K562 (cell line): ENCODE data around the gene CSNK1G1. TPM values are rescaled to one million over a fixed set of nuclear protein-coding genes. Genes with fewer than 3 reads are reported as not detected.

Source experiments
- ATAC-seq: fragments of 200-7000 bp; cut with Tn5 transposase; 3 replicates; pipeline ENCODE4 v1.9.1; 2020; ENCODE audit warnings: moderate library complexity
- BruUV-seq: library from RNA; stranded (reverse); fragments of 400-500 nt; replicated peaks from 2 replicates; lab custom pipeline; 2021; lab: Mats Ljungman, UMichigan
- CTCF ChIA-PET: fragments of 300-600 bp; formaldehyde crosslinking; extraction: SDS; loops from one replicate; lab custom pipeline; 2021; ENCODE audit warnings: low intra/inter-chr PET ratio; lab: Yijun Ruan, JAX
- POLR2A ChIA-PET: fragments of 300-600, 350-650 bp; sonication (Branson Sonifier 250); formaldehyde crosslinking; extraction: SDS; loops from one replicate; lab custom pipeline; 2021; ENCODE audit warnings: antibody characterized with exemption, inconsistent platforms; lab: Yijun Ruan, JAX
- DNase-seq, 4 experiments: peaks; one replicate each; pipeline versions ENCODE4 v3.0.0 to v3.0.0-alpha.2; 2011 to 2018; ENCODE audit warnings: low spot score in 3 of 4, mixed read lengths in 3 of 4; ENCODE audit errors: extremely low read depth in 1 of 4
- FAIRE-seq: peaks from 2 replicates; lab custom pipeline; 2011; peaks lifted over from hg19 to GRCh38; lab: Jason Lieb, UNC
- H2AFZ ChIP-seq: 2 replicates; pipeline ENCODE4 v1.6.0; 2011; ENCODE audit warnings: low read depth, low read length, control low read depth, inconsistent platforms
- H3K27ac ChIP-seq: fragments of 200-600 bp; 3 replicates; pipeline ENCODE4 v1.8.0; 2011; ENCODE audit warnings: low read depth, mild to moderate bottlenecking, control low read depth, inconsistent platforms, low read length, moderate library complexity, mixed read lengths; ENCODE audit errors: extremely low read depth
- H3K27me3 ChIP-seq, 2 experiments: fragments of 300-600 bp in 1 of 2; 2 replicates in 1 of 2; 3 replicates in 1 of 2; pipeline versions ENCODE4 v1.6.0 to v1.8.0; 2011; ENCODE audit warnings: inconsistent platforms in 2 of 2, low read length in 2 of 2, mild to moderate bottlenecking in 1 of 2, mixed read lengths in 1 of 2, moderate library complexity in 1 of 2; ENCODE audit not compliant: control insufficient read depth in 2 of 2, insufficient read depth in 2 of 2
- H3K36me3 ChIP-seq: fragments of 300-600 bp; 3 replicates; pipeline ENCODE4 v1.8.0; 2011; ENCODE audit warnings: mild to moderate bottlenecking, low read length, inconsistent platforms; ENCODE audit not compliant: control insufficient read depth, insufficient read depth
- H3K4me1 ChIP-seq, 2 experiments: fragments of 200-600 bp in 1 of 2; replicated peaks in 1 of 2; 2 replicates in 1 of 2; 3 replicates in 1 of 2; pipeline versions ENCODE4 v1.5.1 to v1.8.0; 2011; ENCODE audit warnings: inconsistent platforms in 2 of 2, low read length in 2 of 2, mild to moderate bottlenecking in 1 of 2, mixed read lengths in 1 of 2, moderate library complexity in 1 of 2; ENCODE audit not compliant: control insufficient read depth in 2 of 2, insufficient read depth in 2 of 2
- H3K4me2 ChIP-seq: 2 replicates; pipeline ENCODE4 v1.6.1; 2011; ENCODE audit warnings: low read length, control low read depth, inconsistent platforms, mixed read lengths; ENCODE audit not compliant: insufficient read depth
- H3K4me3 ChIP-seq: fragments of 200-600 bp; sonication (generic), shearing (Covaris generic); 2 replicates; pipeline ENCODE4 v1.5.1; 2016; ENCODE audit warnings: control low read depth, inconsistent platforms
- H3K79me2 ChIP-seq: fragments of 200-600 bp; 3 replicates; pipeline ENCODE4 v1.8.0; 2011; ENCODE audit warnings: low read length, inconsistent platforms; ENCODE audit not compliant: control insufficient read depth, insufficient read depth
- H3K9ac ChIP-seq, 2 experiments: 2 replicates each; pipeline versions ENCODE4 v1.6.0 to v1.6.1; 2011; ENCODE audit warnings: low read depth in 2 of 2, low read length in 2 of 2, control low read depth in 1 of 2, inconsistent platforms in 1 of 2, mild to moderate bottlenecking in 1 of 2, mixed read lengths in 1 of 2; ENCODE audit not compliant: insufficient read depth in 1 of 2
- H3K9me1 ChIP-seq: one replicate; pipeline ENCODE4 v1.6.0; 2011; ENCODE audit warnings: inconsistent platforms, mild to moderate bottlenecking, low read length, moderate library complexity; ENCODE audit not compliant: control insufficient read depth, insufficient read depth
- H3K9me3 ChIP-seq: replicated peaks from 2 replicates; pipeline ENCODE4 v1.5.1; 2011; ENCODE audit warnings: low read depth, low read length, inconsistent platforms; ENCODE audit not compliant: control insufficient read depth, insufficient read depth
- H4K20me1 ChIP-seq: replicated peaks from 2 replicates; pipeline ENCODE4 v1.6.1; 2011; ENCODE audit warnings: low read length, inconsistent platforms, mixed read lengths; ENCODE audit not compliant: control insufficient read depth, insufficient read depth
- BRD4 ChIP-seq: fragments of 200-600 bp; sonication (generic); IDR thresholded peaks from 2 replicates; pipeline ENCODE4 v1.6.1; 2017; ENCODE audit warnings: inconsistent platforms
- DNMT1 ChIP-seq: fragments of 450-650 bp; IDR thresholded peaks from 2 replicates; pipeline ENCODE4 v1.6.1; 2016; ENCODE audit warnings: antibody characterized with exemption, mild to moderate bottlenecking
- ESRRA ChIP-seq: fragments of 450-650 bp; IDR thresholded peaks from 2 replicates; pipeline ENCODE4 v1.6.1; 2014; ENCODE audit warnings: low read depth, mild to moderate bottlenecking, moderate library complexity, borderline replicate concordance
- ETV1 ChIP-seq: fragments of 450-650 bp; conservative IDR thresholded peaks from 2 replicates; pipeline ENCODE4 v1.6.1; 2016; ENCODE audit warnings: missing genetic modification characterization, control low read depth, low read depth, missing compliant biosample characterization
- GABPA ChIP-seq: fragments of 200-800 bp; sonication (Bioruptor generic); conservative IDR thresholded peaks from 2 replicates; pipeline ENCODE4 v1.6.1; 2016; ENCODE audit warnings: low read depth, missing genetic modification characterization, missing compliant biosample characterization
- HBP1 ChIP-seq: fragments of 450-650 bp; formaldehyde crosslinking; IDR thresholded peaks from 2 replicates; pipeline ENCODE4 v1.4.0; 2022; ENCODE audit warnings: missing genetic modification characterization
- JUND ChIP-seq, 2 experiments: IDR thresholded peaks; 2 replicates in 1 of 2; 3 replicates in 1 of 2; pipeline ENCODE4 v1.6.1; 2011; ENCODE audit warnings: borderline replicate concordance in 2 of 2, low read depth in 2 of 2, low read length in 2 of 2, improper control_type of control experiment in 1 of 2, missing biosample characterization in 1 of 2, missing genetic modification characterization in 1 of 2, missing genetic modification reagents in 1 of 2
- KAT8 ChIP-seq: fragments of 450-650 bp; IDR thresholded peaks from 2 replicates; pipeline ENCODE4 v1.6.1; 2016; ENCODE audit warnings: low read depth, mild to moderate bottlenecking
- MTA1 ChIP-seq: fragments of 450-650 bp; IDR thresholded peaks from 2 replicates; pipeline ENCODE4 v1.6.1; 2017; ENCODE audit warnings: borderline replicate concordance
- MTF1 ChIP-seq: fragments of 250-450 bp; sonication (Bioruptor Pico); IDR thresholded peaks from 2 replicates; pipeline ENCODE4 v1.9.0; 2021; ENCODE audit warnings: moderate library complexity, mild to moderate bottlenecking, inconsistent platforms, borderline replicate concordance
- NCOR1 ChIP-seq: fragments of 450-650 bp; IDR thresholded peaks from 2 replicates; pipeline ENCODE4 v1.6.1; 2016; ENCODE audit warnings: mild to moderate bottlenecking, moderate library complexity
- NFE2 ChIP-seq: IDR thresholded peaks from 2 replicates; pipeline ENCODE4 v1.6.1; 2014; ENCODE audit warnings: antibody characterized with exemption, low read depth
- NR2C1 ChIP-seq, 2 experiments: fragments of 450-650 bp; IDR thresholded peaks; 2 replicates each; pipeline ENCODE4 v1.6.1; 2017; ENCODE audit warnings: mild to moderate bottlenecking in 2 of 2, antibody characterized with exemption in 1 of 2, inconsistent platforms in 1 of 2, missing compliant biosample characterization in 1 of 2, missing genetic modification characterization in 1 of 2
- NR2C2 ChIP-seq, 2 experiments: fragments of 200-800 bp in 1 of 2; sonication (Bioruptor generic) in 1 of 2; sonication (generic) in 1 of 2; formaldehyde crosslinking in 1 of 2; IDR thresholded peaks; 2 replicates each; pipeline versions ENCODE4 v1.6.1 to v1.8.0; 2016 to 2022; ENCODE audit warnings: mild to moderate bottlenecking in 1 of 2, missing compliant biosample characterization in 1 of 2, missing genetic modification characterization in 1 of 2, missing genetic modification reagents in 1 of 2
- PTRF ChIP-seq: fragments of 450-650 bp; IDR thresholded peaks from 2 replicates; pipeline ENCODE4 v1.6.1; 2016; ENCODE audit warnings: mild to moderate bottlenecking, missing genetic modification characterization, missing compliant biosample characterization
- SMARCB1 ChIP-seq: IDR thresholded peaks from 2 replicates; pipeline ENCODE4 v1.6.1; 2011; ENCODE audit warnings: improper control_type of control experiment, low read depth; ENCODE audit not compliant: insufficient read length
- STAT5A ChIP-seq: IDR thresholded peaks from 2 replicates; pipeline ENCODE4 v1.6.1; 2012; ENCODE audit warnings: low read length, inconsistent platforms, borderline replicate concordance
- STAT5B ChIP-seq: fragments of 250-450 bp; sonication (Bioruptor Pico); IDR thresholded peaks from 2 replicates; pipeline ENCODE4 v1.8.0; 2021; ENCODE audit warnings: mild to moderate bottlenecking, inconsistent platforms
- ZBTB8A ChIP-seq: fragments of 450-650 bp; IDR thresholded peaks from 2 replicates; pipeline ENCODE4 v1.6.1; 2018; ENCODE audit warnings: mild to moderate bottlenecking, moderate library complexity; ENCODE audit not compliant: partially characterized antibody
- ZNF445 ChIP-seq: fragments of 250-450 bp; sonication (Bioruptor Pico); IDR thresholded peaks from 2 replicates; pipeline ENCODE4 v1.4.0; 2020; ENCODE audit warnings: low read depth, mild to moderate bottlenecking, moderate library complexity
- ZNF785 ChIP-seq: fragments of 250-450 bp; sonication (Bioruptor Pico); IDR thresholded peaks from 2 replicates; pipeline ENCODE4 v1.4.0; 2020; ENCODE audit warnings: mild to moderate bottlenecking
- WGBS: fragments of 100-300 bp; shearing (Covaris generic); methylation state at CpG from one replicate; pipeline ENCODE4 v1.1.6; 2016; ENCODE audit warnings: low coverage, mixed read lengths; ENCODE audit not compliant: insufficient coverage; ENCODE audit errors: missing lambda C conversion rate; 5-methylcytosine and 5-hydroxymethylcytosine counted together
- in situ Hi-C: fragments of 300-500 bp; cut with MboI; formaldehyde crosslinking; loops from 4 replicates; pipeline ENCODE4 v1.15.0; 2018; ENCODE audit warnings: inconsistent platforms, mixed read lengths
- intact Hi-C: fragments of 100-400 bp; cut with micrococcal nuclease; formaldehyde crosslinking; loops from 2 replicates; pipeline ENCODE4 v1.14.2; 2022
- polyA plus RNA-seq, 8 experiments: library from polyadenylated mRNA; depleted of rRNA in 4 of 8; stranded (reverse) in 5 of 8; unstranded in 3 of 8; fragments of >200 nt; fragmentation: Nextera tagmentation in 2 of 8; fragmentation: Illumina TruSeq in 1 of 8; extraction: Ambion mirVana in 2 of 8; extraction: Trizol in 1 of 8; gene quantifications; 2 replicates each; pipeline versions ENCODE4 v1.2.1 to v1.2.3, GENCODE V29; 2011 to 2014; ENCODE audit warnings: inconsistent platforms in 1 of 8, missing spikeins in 1 of 8
- total RNA-seq, 7 experiments: library from RNA; depleted of rRNA in 6 of 7; stranded (reverse); fragments of >200 nt in 6 of 7; fragmentation: Illumina TruSeq in 2 of 7; extraction: Trizol in 2 of 7; gene quantifications; 2 replicates each; pipeline versions ENCODE4 v1.2.1 to v1.2.3, GENCODE V29; 2011 to 2021; ENCODE audit warnings: low replicate concordance in 1 of 7
- TF ChIP-seq, protein P1 (sequence below): fragments of 450-650 bp; IDR thresholded peaks from 2 replicates; pipeline ENCODE4 v1.6.1; 2016; ENCODE audit warnings: missing biosample characterization, missing genetic modification characterization

CSNK1G1 gene
- total and polyA plus RNA-seq, 9 of the 15 experiments (the other 6 are each of a cell fraction or from before 2014, with no cell fraction given): 4.5 to 18.5 (median 9.5) TPM

DNA sequence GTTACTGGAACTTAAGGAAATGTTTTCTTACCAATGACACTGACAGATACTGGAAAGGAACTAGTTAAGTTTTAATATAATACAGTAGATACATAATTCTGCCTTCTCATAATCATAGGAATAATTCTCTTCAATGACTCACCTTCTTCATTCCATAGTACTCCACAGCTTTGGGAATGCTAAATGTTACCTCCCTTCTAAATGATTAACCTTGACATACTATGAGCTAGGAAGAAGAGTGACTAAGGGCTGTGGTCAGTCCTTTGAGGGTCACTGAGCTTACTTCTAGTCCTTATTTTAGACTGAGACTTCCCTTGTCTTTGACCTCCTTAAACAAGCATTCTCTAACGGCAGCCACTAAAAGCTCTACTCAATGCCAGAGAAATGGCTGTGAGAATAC is 123.6 kb downstream of the CSNK1G1 start:
- DNase-seq (peak in 3 of 4 experiments; percentile 15 to 57 (median 17)), ATAC-seq (peak; percentile 79), FAIRE-seq (peak; percentile 46)
- no TSS peak for BruUV-seq
- Histone ChIP-seq H3K36me3 (no peaks in the 10 kb centered on the region), H3K4me3 (no peak overlapping the region), H3K9me3 (no peaks in the 10 kb centered on the region), H3K4me2 (peak overlapping the region; percentile 38; the same call in 1 of the 2 replicates), H3K9me1 (no peaks in the 10 kb centered on the region), H4K20me1 (no peaks in the 10 kb centered on the region), H3K9ac (peak overlapping the region in 1 of 2 experiments; percentile 40; a peak in 2 of 4 replicates), H2AFZ (peak overlapping the region; percentile 48), H3K27ac (peak overlapping the region; percentile 76), H3K79me2 (peaks cover 15% of the 10 kb centered on the region), H3K4me1 (peaks cover 0 to 30% of the 10 kb centered on the region in 2 experiments), H3K27me3 (no peaks in the 10 kb centered on the region)
- intact Hi-C loops: no loop called here
- in situ Hi-C loops: no loop called here
- POLR2A ChIA-PET: interaction anchor here (3.1 to 3.9 kb wide), 3 partner anchors 9 to 15 kb away, joined by 13 to 40 read pairs (median 14); no protein-coding TSS in a partner anchor
- 0% methylated on average over 1 of the region's 1 CpG for WGBS
- CTCF ChIA-PET: no interaction called here
- TF ChIP-seq ESRRA (peak; percentile 26; the same call in 1 of the 2 replicates), JUND (IDR thresholded peaks at IDR 0.05; ENCODE audit: borderline replicate concordance, low read depth, low read length) (0 out of 2 replicates have a peak, but pooled peaks have one; percentile 24), JUND (tag; IDR thresholded peaks at IDR 0.05; ENCODE audit: borderline replicate concordance, low read depth, low read length) (0 out of 3 replicates have a peak, but pooled peaks have one; percentile 12), KAT8 (no peak), BRD4 (no peak), ETV1 (tag) (no peak), NFE2 (peak; percentile 66), DNMT1 (no peak), ZNF445 (CRISPR knock-in tag) (no peak), STAT5A (no peak), ZNF785 (CRISPR knock-in tag) (no peak), NR2C2 (CRISPR knock-in tag; IDR thresholded peaks at IDR 0.05) (no peak), NR2C2 (tag; IDR thresholded peaks at IDR 0.05) (peak; percentile 62; the same call in 1 of the 2 replicates), NCOR1 (no peak), GABPA (tag) (no peak), ZBTB8A (no peak), HBP1 (CRISPR knock-in tag) (no peak), PTRF (tag) (no peak), SMARCB1 (no peak), NR2C1 (IDR thresholded peaks at IDR 0.05) (no peak), NR2C1 (tag; IDR thresholded peaks at IDR 0.05) (peak; percentile 19; the same call in 1 of the 2 replicates), MTF1 (CRISPR knock-in tag) (no peak), STAT5B (no peak), MTA1 (no peak)
- TF ChIP-seq, protein P1, sequence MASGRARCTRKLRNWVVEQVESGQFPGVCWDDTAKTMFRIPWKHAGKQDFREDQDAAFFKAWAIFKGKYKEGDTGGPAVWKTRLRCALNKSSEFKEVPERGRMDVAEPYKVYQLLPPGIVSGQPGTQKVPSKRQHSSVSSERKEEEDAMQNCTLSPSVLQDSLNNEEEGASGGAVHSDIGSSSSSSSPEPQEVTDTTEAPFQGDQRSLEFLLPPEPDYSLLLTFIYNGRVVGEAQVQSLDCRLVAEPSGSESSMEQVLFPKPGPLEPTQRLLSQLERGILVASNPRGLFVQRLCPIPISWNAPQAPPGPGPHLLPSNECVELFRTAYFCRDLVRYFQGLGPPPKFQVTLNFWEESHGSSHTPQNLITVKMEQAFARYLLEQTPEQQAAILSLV: no peak
